Keratinocyte (primary cell): ENCODE data around the gene CHD9. TPM values are rescaled to one million over a fixed set of nuclear protein-coding genes. Genes with fewer than 3 reads are reported as not detected.
A peak's percentile ranks its signal among the peaks of the same experiment; 100 is the strongest.

ENCODE experiments used
- DNase-seq: peaks from one replicate; pipeline ENCODE4 v3.0.0-alpha.2; 2011; ENCODE audit warnings: low read depth, missing footprints, low spot score
- FAIRE-seq: peaks from 2 replicates; lab custom pipeline; 2011; peaks lifted over from hg19 to GRCh38; lab: Jason Lieb, UNC
- H2AFZ ChIP-seq: 2 replicates; pipeline ENCODE4 v1.6.0; 2012; ENCODE audit warnings: low read length, control low read depth, inconsistent platforms; ENCODE audit not compliant: control insufficient read depth
- H3K27ac ChIP-seq: 2 replicates; pipeline ENCODE4 v1.5.1; 2011; ENCODE audit warnings: low read length; ENCODE audit not compliant: control insufficient read depth, insufficient read depth
- H3K27me3 ChIP-seq: 3 replicates; pipeline ENCODE4 v1.6.0; 2011; ENCODE audit warnings: low read length; ENCODE audit not compliant: control insufficient read depth, insufficient read depth; ENCODE audit errors: extremely low read depth
- H3K36me3 ChIP-seq, 2 experiments: 2 replicates in 1 of 2; 3 replicates in 1 of 2; pipeline ENCODE4 v1.5.1; 2011; ENCODE audit warnings: low read length in 2 of 2, mild to moderate bottlenecking in 1 of 2; ENCODE audit not compliant: control insufficient read depth in 2 of 2, insufficient read depth in 2 of 2; ENCODE audit errors: extremely low read depth in 1 of 2
- H3K4me1 ChIP-seq: 3 replicates; pipeline ENCODE4 v1.5.1; 2011; ENCODE audit warnings: low read length; ENCODE audit not compliant: control insufficient read depth, insufficient read depth; ENCODE audit errors: extremely low read depth
- H3K4me2 ChIP-seq: 3 replicates; pipeline ENCODE4 v1.6.0; 2011; ENCODE audit warnings: low read depth, low read length; ENCODE audit not compliant: control insufficient read depth, insufficient read depth; ENCODE audit errors: extremely low read depth
- H3K4me3 ChIP-seq, 3 experiments: fragments of 200-600 bp in 1 of 3; sonication (generic) in 1 of 3; 2 replicates in 2 of 3; 3 replicates in 1 of 3; pipeline ENCODE4 v1.5.1; 2011 to 2016; ENCODE audit warnings: low read length in 3 of 3, mild to moderate bottlenecking in 3 of 3, control low read depth in 2 of 3, inconsistent platforms in 1 of 3, low read depth in 1 of 3, mixed read lengths in 1 of 3, mixed run types in 1 of 3, moderate library complexity in 1 of 3; ENCODE audit not compliant: control insufficient read depth in 2 of 3, insufficient read depth in 2 of 3; ENCODE audit errors: extremely low read depth in 1 of 3
- H3K79me2 ChIP-seq: 2 replicates; pipeline ENCODE4 v1.6.0; 2012; ENCODE audit warnings: low read length; ENCODE audit not compliant: control insufficient read depth, insufficient read depth
- H3K9ac ChIP-seq: 3 replicates; pipeline ENCODE4 v1.6.0; 2011; ENCODE audit warnings: low read length; ENCODE audit not compliant: control insufficient read depth, insufficient read depth; ENCODE audit errors: extremely low read depth
- H3K9me1 ChIP-seq: 3 replicates; pipeline ENCODE4 v1.6.0; 2011; ENCODE audit warnings: low read length; ENCODE audit not compliant: control insufficient read depth, insufficient read depth; ENCODE audit errors: extremely low read depth
- H3K9me3 ChIP-seq: 2 replicates; pipeline ENCODE4 v1.5.1; 2012; ENCODE audit warnings: low read depth, low read length; ENCODE audit not compliant: control insufficient read depth
- H4K20me1 ChIP-seq: 3 replicates; pipeline ENCODE4 v1.6.0; 2011; ENCODE audit warnings: low read length; ENCODE audit not compliant: control insufficient read depth, insufficient read depth; ENCODE audit errors: extremely low read depth
- EZH2 ChIP-seq: IDR thresholded peaks from one replicate; pipeline ENCODE4 v1.6.1; 2012; ENCODE audit warnings: inconsistent platforms, mild to moderate bottlenecking, low read length, moderate library complexity
- dilution Hi-C: fragments of 300-500 bp; cut with MboI; formaldehyde crosslinking; loops from one replicate; pipeline ENCODE4 v1.7.0; 2020; ENCODE audit warnings: low sequenced_read_pairs; ENCODE audit not compliant: extremely low pct_ligation_motif_present
- polyA plus RNA-seq, 5 experiments: library from polyadenylated mRNA; depleted of rRNA in 3 of 5; stranded (reverse) in 3 of 5; stranded (forward) in 1 of 5; unstranded in 1 of 5; fragments of >200 nt; gene quantifications; 1 replicate in 1 of 5; 2 replicates in 3 of 5; 3 replicates in 1 of 5; pipeline versions ENCODE4 v1.2.1 to v1.2.3, GENCODE V29; 2011 to 2012; ENCODE audit warnings: missing spikeins in 2 of 5, low read depth in 1 of 5, low replicate concordance in 1 of 5
- TF ChIP-seq, protein P1 (sequence below), 3 experiments: IDR thresholded peaks in 1 of 3; conservative IDR thresholded peaks in 1 of 3; optimal IDR thresholded peaks in 1 of 3; 2 replicates in 2 of 3; 3 replicates in 1 of 3; pipeline versions ENCODE3 to v1.5.1; 2011; ENCODE audit warnings: low read length in 3 of 3, mild to moderate bottlenecking in 3 of 3, moderate library complexity in 2 of 3, control low read depth in 1 of 3, inconsistent platforms in 1 of 3; ENCODE audit not compliant: insufficient read depth in 2 of 3; ENCODE audit errors: extremely low read depth in 1 of 3

The CHD9 gene
- polyA plus RNA-seq, 1 donor (not counting 4 experiments of a cell fraction or from before 2014, with no cell fraction given): 32.8 TPM

DNA sequence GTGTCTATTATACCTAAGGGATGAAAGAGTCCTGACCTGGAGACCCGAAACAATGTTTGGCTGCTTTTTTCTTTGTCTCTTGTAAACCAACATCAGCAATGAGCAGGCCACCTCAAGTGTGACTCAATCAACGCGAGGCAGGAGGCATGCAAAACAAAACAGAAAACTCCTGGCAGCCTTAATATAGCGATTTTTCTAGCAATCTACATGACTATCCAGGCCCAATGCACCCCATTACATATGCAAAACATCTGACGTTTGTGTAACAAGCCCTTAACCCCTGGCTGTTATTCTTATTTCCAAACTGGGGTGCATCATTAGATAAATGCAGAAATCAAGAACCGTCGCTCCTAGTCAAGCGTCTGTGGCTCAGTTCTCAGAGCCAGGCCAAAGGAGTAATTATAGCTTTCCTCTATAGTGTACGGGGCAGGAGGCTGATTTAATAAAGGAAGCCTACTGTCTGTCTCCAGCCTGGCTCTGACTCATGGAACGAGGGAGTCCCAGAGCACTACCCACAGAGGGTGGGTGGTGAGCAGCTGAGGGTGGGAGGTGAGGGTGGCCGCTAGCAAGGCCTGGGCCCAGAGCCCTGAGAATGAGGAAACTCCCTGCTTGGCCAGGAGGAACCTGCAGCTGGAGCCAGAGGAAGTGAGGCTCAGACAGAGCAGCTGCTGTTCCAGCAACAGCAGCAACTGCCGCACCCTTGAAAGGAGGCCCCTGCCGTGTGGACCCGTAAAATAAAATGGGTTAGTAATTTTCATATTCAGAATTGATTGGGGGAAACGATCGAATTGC lies 43.9 kb downstream of the CHD9 start:
- DNase-seq (no peak), FAIRE-seq (peak; percentile 58)
- H3K4me1 ChIP-seq: peaks cover 30% of the 10 kb centered on the region
- H2AFZ ChIP-seq: no peak overlapping the region
- H4K20me1 ChIP-seq: no peaks in the 10 kb centered on the region
- H3K9me1 ChIP-seq: no peaks in the 10 kb centered on the region
- H3K27me3 ChIP-seq: no peaks in the 10 kb centered on the region
- H3K9me3 ChIP-seq: no peaks in the 10 kb centered on the region
- TF ChIP-seq, protein P1, sequence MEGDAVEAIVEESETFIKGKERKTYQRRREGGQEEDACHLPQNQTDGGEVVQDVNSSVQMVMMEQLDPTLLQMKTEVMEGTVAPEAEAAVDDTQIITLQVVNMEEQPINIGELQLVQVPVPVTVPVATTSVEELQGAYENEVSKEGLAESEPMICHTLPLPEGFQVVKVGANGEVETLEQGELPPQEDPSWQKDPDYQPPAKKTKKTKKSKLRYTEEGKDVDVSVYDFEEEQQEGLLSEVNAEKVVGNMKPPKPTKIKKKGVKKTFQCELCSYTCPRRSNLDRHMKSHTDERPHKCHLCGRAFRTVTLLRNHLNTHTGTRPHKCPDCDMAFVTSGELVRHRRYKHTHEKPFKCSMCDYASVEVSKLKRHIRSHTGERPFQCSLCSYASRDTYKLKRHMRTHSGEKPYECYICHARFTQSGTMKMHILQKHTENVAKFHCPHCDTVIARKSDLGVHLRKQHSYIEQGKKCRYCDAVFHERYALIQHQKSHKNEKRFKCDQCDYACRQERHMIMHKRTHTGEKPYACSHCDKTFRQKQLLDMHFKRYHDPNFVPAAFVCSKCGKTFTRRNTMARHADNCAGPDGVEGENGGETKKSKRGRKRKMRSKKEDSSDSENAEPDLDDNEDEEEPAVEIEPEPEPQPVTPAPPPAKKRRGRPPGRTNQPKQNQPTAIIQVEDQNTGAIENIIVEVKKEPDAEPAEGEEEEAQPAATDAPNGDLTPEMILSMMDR (optimal IDR thresholded peaks at IDR 0.05 in 1 of 3, IDR thresholded peaks at IDR 0.05 in 1 of 3, conservative IDR thresholded peaks at IDR 0.05 in 1 of 3; ENCODE audit: extremely low read depth in 1 of 3, insufficient read depth in 2 of 3, low read length in 3 of 3): no peak
- TF ChIP-seq EZH2: no peak
- H3K36me3 ChIP-seq: peaks cover 0 to 4% of the 10 kb centered on the region in 2 experiments
- dilution Hi-C loops: no loop called here
- peak overlapping the region; percentile 77 for H3K9ac ChIP-seq
- H3K4me3 ChIP-seq: peak overlapping the region in 2 of 3 experiments; percentile 35 to 37
- peak overlapping the region; percentile 96 for H3K27ac ChIP-seq
- H3K4me2 ChIP-seq: peak overlapping the region; percentile 88
- H3K79me2 ChIP-seq: peaks cover 26% of the 10 kb centered on the region

DNA sequence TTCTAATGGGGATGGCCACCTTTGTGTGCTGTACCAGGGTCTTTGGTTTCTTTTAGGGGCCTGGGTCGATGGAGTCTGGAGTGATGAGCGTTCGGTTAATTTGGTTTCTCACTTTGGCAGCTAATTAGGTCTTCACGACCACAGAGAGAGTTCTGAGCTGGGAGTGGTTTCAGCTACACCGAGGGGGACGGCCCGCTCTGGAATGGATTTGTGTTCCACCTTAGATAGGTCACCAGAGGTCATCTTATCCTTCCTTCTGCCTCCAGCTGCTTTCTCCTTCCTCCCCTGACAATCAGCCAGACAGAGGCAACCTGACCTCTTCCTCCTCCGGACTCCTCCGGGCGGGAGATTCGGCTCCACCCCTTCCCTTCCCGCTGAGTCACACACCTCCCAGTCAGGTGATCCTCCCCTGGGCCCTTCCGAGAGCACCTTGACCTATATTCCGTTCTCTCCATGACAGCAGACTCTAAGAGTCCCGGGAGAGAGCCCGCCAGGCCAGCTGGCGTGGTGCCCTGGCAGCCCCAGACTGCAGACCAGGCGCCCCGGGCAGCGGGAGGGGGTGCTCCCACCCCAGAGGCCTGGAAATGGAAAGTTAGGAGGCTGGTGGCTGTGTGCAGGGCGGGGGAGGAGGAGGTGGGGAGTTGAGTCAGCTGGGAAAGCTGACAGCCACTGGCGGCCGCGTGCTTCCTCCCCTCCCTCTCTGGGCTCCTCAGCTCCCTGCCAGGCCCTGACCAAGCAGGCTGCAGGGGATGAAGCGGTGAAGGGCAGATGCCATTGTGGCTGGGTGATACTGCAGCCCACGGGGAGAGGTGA lies 44.7 kb downstream of the CHD9 start:
- H3K9ac ChIP-seq: peak overlapping the region; percentile 77
- no peaks in the 10 kb centered on the region for H4K20me1 ChIP-seq
- H3K4me3 ChIP-seq: peak overlapping the region; percentile 21 to 37 (median 35)
- peak overlapping the region; percentile 57 for H2AFZ ChIP-seq
- TF ChIP-seq EZH2: no peak
- TF ChIP-seq, protein P1 (optimal IDR thresholded peaks at IDR 0.05 in 1 of 3, IDR thresholded peaks at IDR 0.05 in 1 of 3, conservative IDR thresholded peaks at IDR 0.05 in 1 of 3; ENCODE audit: extremely low read depth in 1 of 3, insufficient read depth in 2 of 3, low read length in 3 of 3): peak in 1 of 3 experiments; percentile 21
- peak overlapping the region; percentile 96 for H3K27ac ChIP-seq
- no peaks in the 10 kb centered on the region for H3K27me3 ChIP-seq
- peak; percentile 69 for FAIRE-seq
- no peaks in the 10 kb centered on the region for H3K9me1 ChIP-seq
- dilution Hi-C loops: no loop called here
- H3K4me2 ChIP-seq: peak overlapping the region; percentile 88
- peak; percentile 90 for DNase-seq
- peaks cover 22% of the 10 kb centered on the region for H3K79me2 ChIP-seq
- no peaks in the 10 kb centered on the region for H3K9me3 ChIP-seq
- H3K36me3 ChIP-seq: peaks cover 0 to 4% of the 10 kb centered on the region in 2 experiments
- H3K4me1 ChIP-seq: peaks cover 23% of the 10 kb centered on the region
